Esophagus squamous epithelium (tissue), 4 donors: ENCODE data around the gene ATXN1.

Experiments
- CTCF ChIP-seq, 6 experiments: fragments of 450-650 bp in 4 of 6; fragments of 200-600 bp in 2 of 6; sonication (generic) in 2 of 6; IDR thresholded peaks; one replicate each; pipeline ENCODE4 v1.5.1; 2016 to 2019; ENCODE audit warnings: antibody characterized with exemption in 6 of 6, mild to moderate bottlenecking in 4 of 6, moderate library complexity in 4 of 6
- POLR2A ChIP-seq, 4 donors: fragments of 450-650 bp; IDR thresholded peaks; one replicate each; pipeline ENCODE4 v1.6.1; 2017; ENCODE audit warnings: antibody characterized with exemption in 4 of 4, mild to moderate bottlenecking in 4 of 4, moderate library complexity in 3 of 4

GRCh38 chr6:16436550-16436949 is 324.7 kb downstream of the ATXN1 start:
- TF ChIP-seq CTCF (IDR thresholded peaks at IDR 0.05) = no peak
- TF ChIP-seq POLR2A (IDR thresholded peaks at IDR 0.05) = no peak
